ENCODE data around the gene TRABD. TPM values are rescaled to one million over a fixed set of nuclear protein-coding genes. Genes with fewer than 3 reads are reported as not detected.

Gene TRABD
- polyA plus RNA-seq, 1 donor (not counting 4 experiments of a cell fraction or from before 2014, with no cell fraction given): 22.7 TPM

- no peaks in the 10 kb centered on the region for H3K79me2 ChIP-seq (ENCODE audit: control insufficient read depth, insufficient read depth, low read length)
- H3K27me3 ChIP-seq (ENCODE audit: control insufficient read depth, extremely low read depth, insufficient read depth, low read length): no peaks in the 10 kb centered on the region
- no peak overlapping the region for H3K27ac ChIP-seq (ENCODE audit: control insufficient read depth, insufficient read depth, low read length)
- dilution Hi-C loops (cut with MboI; ENCODE audit: extremely low pct_ligation_motif_present, low sequenced_read_pairs): no loop called here
- no peaks in the 10 kb centered on the region for H4K20me1 ChIP-seq (ENCODE audit: control insufficient read depth, extremely low read depth, insufficient read depth, low read length)
- H3K4me3 ChIP-seq (ENCODE audit: control insufficient read depth in 2 of 3, extremely low read depth in 1 of 3, insufficient read depth in 2 of 3, low read depth in 1 of 3, low read length in 3 of 3): no peak overlapping the region
- no peak overlapping the region for H2AFZ ChIP-seq (ENCODE audit: control insufficient read depth, low read length)
- no peak overlapping the region for H3K9ac ChIP-seq (ENCODE audit: control insufficient read depth, extremely low read depth, insufficient read depth, low read length)
- no peaks in the 10 kb centered on the region for H3K4me1 ChIP-seq (ENCODE audit: control insufficient read depth, extremely low read depth, insufficient read depth, low read length)
- no peaks in the 10 kb centered on the region for H3K9me1 ChIP-seq (ENCODE audit: control insufficient read depth, extremely low read depth, insufficient read depth, low read length)
- no peaks in the 10 kb centered on the region for H3K9me3 ChIP-seq (ENCODE audit: control insufficient read depth, low read depth, low read length)
- no peak overlapping the region for H3K4me2 ChIP-seq (ENCODE audit: control insufficient read depth, extremely low read depth, insufficient read depth, low read depth, low read length)
- DNase-seq (ENCODE audit: low read depth, low spot score) (no peak), FAIRE-seq (no peak)
- TF ChIP-seq CTCF (optimal IDR thresholded peaks at IDR 0.05 in 1 of 3, IDR thresholded peaks at IDR 0.05 in 1 of 3, conservative IDR thresholded peaks at IDR 0.05 in 1 of 3; ENCODE audit: extremely low read depth in 1 of 3, insufficient read depth in 2 of 3, low read length in 3 of 3) (no peak), EZH2 (IDR thresholded peaks at IDR 0.05; ENCODE audit: low read length) (no peak)
- peaks cover 21 to 54% of the 10 kb centered on the region in 2 experiments for H3K36me3 ChIP-seq (ENCODE audit: control insufficient read depth in 2 of 2, extremely low read depth in 1 of 2, insufficient read depth in 2 of 2, low read length in 2 of 2)
Measured at GRCh38 chr22:50220603-50221409, 35.1 kb downstream of the TRABD start.

- no peak overlapping the region for H2AFZ ChIP-seq (ENCODE audit: control insufficient read depth, low read length)
- dilution Hi-C loops (cut with MboI; ENCODE audit: extremely low pct_ligation_motif_present, low sequenced_read_pairs): no loop called here
- H3K36me3 ChIP-seq (ENCODE audit: control insufficient read depth in 2 of 2, extremely low read depth in 1 of 2, insufficient read depth in 2 of 2, low read length in 2 of 2): peaks cover 21 to 53% of the 10 kb centered on the region in 2 experiments
Measured at GRCh38 chr22:50221410-50222300, 35.9 kb downstream of the TRABD start.

More at GRCh38 chr22:50221410-50222300, 35.9 kb downstream of the TRABD start:
- Histone ChIP-seq H3K9me1 (ENCODE audit: control insufficient read depth, extremely low read depth, insufficient read depth, low read length) (no peaks in the 10 kb centered on the region), H3K4me3 (ENCODE audit: control insufficient read depth in 2 of 3, extremely low read depth in 1 of 3, insufficient read depth in 2 of 3, low read depth in 1 of 3, low read length in 3 of 3) (no peak overlapping the region), H3K4me1 (ENCODE audit: control insufficient read depth, extremely low read depth, insufficient read depth, low read length) (no peaks in the 10 kb centered on the region), H3K9ac (ENCODE audit: control insufficient read depth, extremely low read depth, insufficient read depth, low read length) (no peak overlapping the region), H3K9me3 (ENCODE audit: control insufficient read depth, low read depth, low read length) (no peaks in the 10 kb centered on the region), H3K79me2 (ENCODE audit: control insufficient read depth, insufficient read depth, low read length) (no peaks in the 10 kb centered on the region), H4K20me1 (ENCODE audit: control insufficient read depth, extremely low read depth, insufficient read depth, low read length) (no peaks in the 10 kb centered on the region), H3K27me3 (ENCODE audit: control insufficient read depth, extremely low read depth, insufficient read depth, low read length) (no peaks in the 10 kb centered on the region), H3K4me2 (ENCODE audit: control insufficient read depth, extremely low read depth, insufficient read depth, low read depth, low read length) (no peak overlapping the region), H3K27ac (ENCODE audit: control insufficient read depth, insufficient read depth, low read length) (no peak overlapping the region)
- DNase-seq (ENCODE audit: low read depth, low spot score): no peak
- TF ChIP-seq EZH2 (IDR thresholded peaks at IDR 0.05; ENCODE audit: low read length): no peak
- TF ChIP-seq CTCF (optimal IDR thresholded peaks at IDR 0.05 in 1 of 3, IDR thresholded peaks at IDR 0.05 in 1 of 3, conservative IDR thresholded peaks at IDR 0.05 in 1 of 3; ENCODE audit: extremely low read depth in 1 of 3, insufficient read depth in 2 of 3, low read length in 3 of 3): peak in 2 of 3 experiments; percentile 16 to 31
- no peak for FAIRE-seq

All from keratinocyte (primary cell).